Peyer's patch (tissue), 4 donors: ENCODE results near the gene ZNF470.

Experiments
- POLR2A ChIP-seq, 2 donors: fragments of 450-650 bp; IDR thresholded peaks; one replicate each; pipeline ENCODE4 v1.5.1; 2017; ENCODE audit warnings: antibody characterized with exemption in 2 of 2, mild to moderate bottlenecking in 2 of 2, moderate library complexity in 2 of 2
- TF ChIP-seq, protein P1 (sequence below), 6 experiments: fragments of 450-650 bp in 4 of 6; fragments of 200-600 bp in 2 of 6; sonication (generic) in 1 of 6; IDR thresholded peaks; one replicate each; pipeline ENCODE4 v1.5.1; 2017 to 2019; ENCODE audit warnings: antibody characterized with exemption in 6 of 6, mild to moderate bottlenecking in 3 of 6, moderate library complexity in 1 of 6

DNA sequence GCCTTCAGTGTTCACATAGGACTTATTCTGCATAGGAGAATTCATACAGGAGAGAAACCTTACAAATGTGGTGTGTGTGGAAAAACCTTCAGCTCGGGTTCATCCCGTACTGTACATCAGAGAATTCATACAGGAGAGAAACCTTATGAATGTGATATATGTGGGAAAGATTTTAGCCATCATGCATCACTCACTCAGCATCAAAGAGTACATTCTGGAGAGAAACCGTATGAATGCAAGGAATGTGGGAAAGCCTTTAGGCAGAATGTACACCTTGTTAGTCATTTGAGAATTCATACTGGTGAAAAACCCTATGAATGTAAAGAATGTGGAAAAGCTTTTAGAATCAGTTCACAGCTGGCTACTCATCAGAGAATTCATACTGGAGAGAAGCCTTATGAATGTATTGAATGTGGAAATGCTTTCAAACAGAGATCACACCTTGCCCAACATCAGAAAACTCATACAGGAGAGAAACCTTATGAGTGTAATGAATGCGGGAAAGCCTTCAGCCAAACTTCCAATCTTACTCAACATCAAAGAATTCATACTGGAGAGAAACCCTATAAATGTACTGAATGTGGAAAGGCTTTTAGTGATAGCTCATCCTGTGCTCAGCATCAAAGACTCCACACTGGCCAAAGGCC, 41.9 kb upstream of the ZNF470 start:
- TF ChIP-seq POLR2A (IDR thresholded peaks at IDR 0.05) = no peak
- TF ChIP-seq, protein P1, sequence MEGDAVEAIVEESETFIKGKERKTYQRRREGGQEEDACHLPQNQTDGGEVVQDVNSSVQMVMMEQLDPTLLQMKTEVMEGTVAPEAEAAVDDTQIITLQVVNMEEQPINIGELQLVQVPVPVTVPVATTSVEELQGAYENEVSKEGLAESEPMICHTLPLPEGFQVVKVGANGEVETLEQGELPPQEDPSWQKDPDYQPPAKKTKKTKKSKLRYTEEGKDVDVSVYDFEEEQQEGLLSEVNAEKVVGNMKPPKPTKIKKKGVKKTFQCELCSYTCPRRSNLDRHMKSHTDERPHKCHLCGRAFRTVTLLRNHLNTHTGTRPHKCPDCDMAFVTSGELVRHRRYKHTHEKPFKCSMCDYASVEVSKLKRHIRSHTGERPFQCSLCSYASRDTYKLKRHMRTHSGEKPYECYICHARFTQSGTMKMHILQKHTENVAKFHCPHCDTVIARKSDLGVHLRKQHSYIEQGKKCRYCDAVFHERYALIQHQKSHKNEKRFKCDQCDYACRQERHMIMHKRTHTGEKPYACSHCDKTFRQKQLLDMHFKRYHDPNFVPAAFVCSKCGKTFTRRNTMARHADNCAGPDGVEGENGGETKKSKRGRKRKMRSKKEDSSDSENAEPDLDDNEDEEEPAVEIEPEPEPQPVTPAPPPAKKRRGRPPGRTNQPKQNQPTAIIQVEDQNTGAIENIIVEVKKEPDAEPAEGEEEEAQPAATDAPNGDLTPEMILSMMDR (IDR thresholded peaks at IDR 0.05) = no peak
